Neural crest cell (in vitro differentiated cells): ENCODE data around the gene ARL15. TPM values are rescaled to one million over a fixed set of nuclear protein-coding genes. Genes with fewer than 3 reads are reported as not detected.

Source experiments
- DNase-seq: peaks from one replicate; pipeline ENCODE4 v3.0.0; 2021; ENCODE audit warnings: low read depth, mixed read lengths, low spot score
- H3K27ac Mint-ChIP-seq: one replicate; pipeline ENCODE4 v1.8.0; 2021; ENCODE audit warnings: mild to moderate bottlenecking, mixed read lengths; ENCODE audit not compliant: unreplicated experiment
- H3K27me3 Mint-ChIP-seq: 2 replicates; pipeline ENCODE4 v1.8.0; 2021; ENCODE audit warnings: low read depth, mild to moderate bottlenecking, mixed read lengths
- H3K36me3 Mint-ChIP-seq: 2 replicates; pipeline ENCODE4 v1.8.0; 2021; ENCODE audit warnings: low read depth, mild to moderate bottlenecking, mixed read lengths
- H3K4me1 Mint-ChIP-seq: 2 replicates; pipeline ENCODE4 v1.8.0; 2021; ENCODE audit warnings: mixed read lengths
- H3K4me3 Mint-ChIP-seq: one replicate; pipeline ENCODE4 v1.8.0; 2021; ENCODE audit warnings: mild to moderate bottlenecking, mixed read lengths
- H3K9me3 Mint-ChIP-seq: 2 replicates; pipeline ENCODE4 v1.8.0; 2021; ENCODE audit warnings: mixed read lengths
- total RNA-seq: library from RNA; stranded (reverse); gene quantifications from 2 replicates; pipeline ENCODE4 v1.2.1, GENCODE V29; 2021
- TF ChIP-seq, protein P1 (sequence below): fragments of 200-600 bp; sonication (generic); conservative IDR thresholded peaks from 2 replicates; pipeline ENCODE4 v1.5.0; 2021; ENCODE audit warnings: antibody characterized with exemption, mild to moderate bottlenecking

Gene ARL15
- total RNA-seq, 1 donor from 2014 or later, result 18.4 TPM

DNA sequence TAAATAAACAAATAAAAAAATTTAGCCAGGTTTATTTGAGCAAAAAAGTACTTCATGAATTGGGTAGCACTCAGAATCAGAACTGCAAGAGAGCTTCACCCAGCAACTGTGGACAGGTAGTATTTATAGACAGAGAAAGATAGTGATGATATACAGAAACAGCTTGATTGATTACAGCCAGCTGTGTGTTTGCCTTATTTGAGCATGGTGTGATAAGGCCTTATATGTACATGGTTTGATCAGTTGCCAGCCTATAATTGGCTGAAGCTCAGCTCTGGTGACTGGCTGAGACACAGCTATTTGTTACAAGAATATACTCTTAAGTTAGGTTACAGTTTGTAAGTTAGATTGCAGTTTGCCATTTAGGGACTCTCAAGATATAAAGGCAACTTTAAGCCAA, 34.3 kb upstream of the ARL15 start:
- no peak overlapping the region for H3K4me3 Mint-ChIP-seq
- H3K4me1 Mint-ChIP-seq, result no peaks in the 10 kb centered on the region
- TF ChIP-seq, protein P1, sequence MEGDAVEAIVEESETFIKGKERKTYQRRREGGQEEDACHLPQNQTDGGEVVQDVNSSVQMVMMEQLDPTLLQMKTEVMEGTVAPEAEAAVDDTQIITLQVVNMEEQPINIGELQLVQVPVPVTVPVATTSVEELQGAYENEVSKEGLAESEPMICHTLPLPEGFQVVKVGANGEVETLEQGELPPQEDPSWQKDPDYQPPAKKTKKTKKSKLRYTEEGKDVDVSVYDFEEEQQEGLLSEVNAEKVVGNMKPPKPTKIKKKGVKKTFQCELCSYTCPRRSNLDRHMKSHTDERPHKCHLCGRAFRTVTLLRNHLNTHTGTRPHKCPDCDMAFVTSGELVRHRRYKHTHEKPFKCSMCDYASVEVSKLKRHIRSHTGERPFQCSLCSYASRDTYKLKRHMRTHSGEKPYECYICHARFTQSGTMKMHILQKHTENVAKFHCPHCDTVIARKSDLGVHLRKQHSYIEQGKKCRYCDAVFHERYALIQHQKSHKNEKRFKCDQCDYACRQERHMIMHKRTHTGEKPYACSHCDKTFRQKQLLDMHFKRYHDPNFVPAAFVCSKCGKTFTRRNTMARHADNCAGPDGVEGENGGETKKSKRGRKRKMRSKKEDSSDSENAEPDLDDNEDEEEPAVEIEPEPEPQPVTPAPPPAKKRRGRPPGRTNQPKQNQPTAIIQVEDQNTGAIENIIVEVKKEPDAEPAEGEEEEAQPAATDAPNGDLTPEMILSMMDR, result no peak
- H3K36me3 Mint-ChIP-seq, result peaks cover 14% of the 10 kb centered on the region
- no peak overlapping the region for H3K27ac Mint-ChIP-seq
- DNase-seq, result no peak
- no peaks in the 10 kb centered on the region for H3K27me3 Mint-ChIP-seq
- H3K9me3 Mint-ChIP-seq, result peaks cover 24% of the 10 kb centered on the region

DNA sequence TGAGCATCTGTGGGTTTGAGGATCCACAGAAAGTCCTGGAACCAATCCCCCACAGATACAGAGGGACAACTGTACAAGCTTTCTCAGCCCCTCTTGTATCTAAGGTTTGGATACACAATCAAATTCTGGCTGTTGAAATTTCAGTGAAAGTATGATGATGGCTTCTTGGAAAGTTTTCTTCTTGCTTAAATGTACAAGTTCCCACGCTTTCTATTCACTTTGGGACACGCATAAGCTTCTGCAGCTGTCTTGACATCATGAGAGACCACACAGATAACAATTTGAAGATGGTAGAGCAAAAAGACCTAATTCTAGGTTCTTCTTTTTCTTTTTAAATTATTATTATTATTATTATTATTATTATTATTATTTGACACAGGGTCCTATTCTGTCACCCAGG, 31.6 kb upstream of the ARL15 start:
- H3K9me3 Mint-ChIP-seq, result peaks cover 21% of the 10 kb centered on the region
- peaks cover 12% of the 10 kb centered on the region for H3K36me3 Mint-ChIP-seq
- H3K4me1 Mint-ChIP-seq, result no peaks in the 10 kb centered on the region
- no peak overlapping the region for H3K4me3 Mint-ChIP-seq
- no peaks in the 10 kb centered on the region for H3K27me3 Mint-ChIP-seq
- no peak for DNase-seq
- TF ChIP-seq, protein P1, result no peak
- H3K27ac Mint-ChIP-seq, result no peak overlapping the region

DNA sequence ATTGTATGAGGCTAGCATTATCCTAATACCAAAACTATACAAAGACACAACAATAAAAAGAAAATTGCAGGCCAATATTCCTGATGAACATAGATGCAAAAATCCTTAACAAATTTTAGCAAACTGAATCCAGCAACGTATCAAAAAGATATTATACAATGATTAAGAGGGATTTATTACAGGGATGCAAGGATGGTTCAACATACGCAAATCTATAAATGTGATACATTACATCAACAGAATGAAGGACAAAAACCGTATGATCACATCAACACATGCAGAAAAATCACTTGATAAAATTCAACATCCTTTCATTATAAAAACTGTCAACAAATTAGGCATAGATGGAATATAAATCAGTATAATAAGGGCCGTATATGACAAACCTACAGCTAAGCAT, 27.1 kb upstream of the ARL15 start:
- Mint-ChIP-seq H3K27ac (no peak overlapping the region), H3K9me3 (peaks cover 12% of the 10 kb centered on the region), H3K4me1 (no peaks in the 10 kb centered on the region), H3K27me3 (no peaks in the 10 kb centered on the region), H3K4me3 (no peak overlapping the region), H3K36me3 (peaks cover 3% of the 10 kb centered on the region)
- no peak for DNase-seq
- TF ChIP-seq, protein P1, result no peak

DNA sequence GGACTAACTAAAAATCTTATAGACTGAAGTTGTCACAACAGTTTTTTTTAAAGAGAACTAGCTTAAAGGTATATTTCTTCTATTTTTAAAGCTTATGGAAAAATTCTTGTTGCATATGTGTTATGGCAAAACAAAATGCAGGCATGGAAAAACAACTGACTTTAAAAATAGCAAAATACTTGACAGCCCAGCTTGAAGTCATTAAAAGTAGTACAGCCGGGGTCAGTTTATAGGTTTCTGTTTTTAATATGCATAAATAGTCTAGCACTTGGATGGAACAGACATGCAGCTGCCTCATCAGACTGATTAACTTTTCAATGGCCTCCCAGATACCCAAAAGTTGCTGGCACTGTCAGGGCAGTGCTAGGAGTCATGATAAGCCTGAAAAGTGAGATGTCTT, 22.3 kb upstream of the ARL15 start:
- H3K27me3 Mint-ChIP-seq, result peaks cover 2% of the 10 kb centered on the region
- H3K9me3 Mint-ChIP-seq, result peaks cover 2% of the 10 kb centered on the region
- no peak overlapping the region for H3K4me3 Mint-ChIP-seq
- no peak for DNase-seq
- no peaks in the 10 kb centered on the region for H3K36me3 Mint-ChIP-seq
- TF ChIP-seq, protein P1, result no peak
- H3K4me1 Mint-ChIP-seq, result no peaks in the 10 kb centered on the region
- H3K27ac Mint-ChIP-seq, result no peak overlapping the region

DNA sequence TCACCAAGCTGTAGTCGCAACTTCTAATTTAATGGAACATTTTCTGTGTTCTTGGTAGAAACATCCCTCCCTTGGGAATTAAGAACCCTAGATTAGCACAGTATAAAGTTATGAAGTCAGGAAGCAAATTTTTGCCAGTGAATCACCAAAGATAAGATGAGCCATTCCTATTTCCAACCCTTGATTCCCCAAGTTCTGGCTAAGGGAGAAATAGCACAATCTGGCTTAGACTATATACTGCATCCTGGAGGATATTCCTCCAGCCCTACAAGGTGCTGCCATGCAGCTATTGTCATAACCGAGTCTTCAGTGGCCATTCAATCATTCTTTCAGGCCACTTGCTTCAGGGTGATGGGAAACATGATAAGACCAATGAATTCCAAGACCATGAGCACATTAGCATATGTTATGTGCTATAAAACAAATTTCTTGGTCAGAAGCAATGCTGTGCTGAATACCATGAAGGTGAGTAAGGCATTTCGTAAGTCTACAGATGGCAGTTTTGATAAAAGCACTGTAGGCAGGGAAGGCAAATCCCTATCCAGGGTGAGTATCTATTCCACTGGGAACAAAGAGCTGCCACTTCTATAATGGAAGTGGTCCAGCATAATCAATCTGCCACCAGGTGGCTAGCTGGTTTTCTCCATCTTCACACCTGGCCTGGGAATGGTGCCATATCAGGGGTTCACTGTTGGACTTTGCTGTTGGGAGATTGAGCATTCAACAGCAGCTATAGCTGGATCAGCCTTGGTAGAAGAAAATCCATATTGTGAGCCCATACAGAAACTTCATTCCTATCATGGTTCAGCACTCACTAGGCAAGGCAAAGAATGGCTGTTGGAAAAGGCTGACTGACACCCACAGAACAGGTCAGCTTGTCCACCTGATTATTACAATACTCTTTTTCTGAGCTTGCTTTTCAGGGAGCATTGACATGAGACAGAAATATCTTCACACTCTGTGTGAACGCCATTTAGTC, 19.6 kb upstream of the ARL15 start:
- H3K9me3 Mint-ChIP-seq, result no peaks in the 10 kb centered on the region
- H3K27me3 Mint-ChIP-seq, result peaks cover 2% of the 10 kb centered on the region
- TF ChIP-seq, protein P1, result no peak
- H3K27ac Mint-ChIP-seq, result no peak overlapping the region
- no peak overlapping the region for H3K4me3 Mint-ChIP-seq
- H3K36me3 Mint-ChIP-seq, result no peaks in the 10 kb centered on the region
- no peak for DNase-seq
- no peaks in the 10 kb centered on the region for H3K4me1 Mint-ChIP-seq
